KOPT-K1 (cell line): Measurements from ENCODE around the gene EHBP1.
"Not testable (repeated sequence)": the region's sequence is repeated elsewhere in the genome, so short reads cannot be mapped to it uniquely, and the experiment has no call there.

ENCODE experiments used
- H3K27ac ChIP-seq: fragments of 200-600 bp; sonication (generic); 2 replicates; pipeline ENCODE4 v1.5.1; 2016; ENCODE audit warnings: antibody characterized with exemption, mild to moderate bottlenecking, low read depth, low read length; ENCODE audit not compliant: poor library complexity, severe bottlenecking
- H3K36me3 ChIP-seq: fragments of 200-600 bp; sonication (generic); 2 replicates; pipeline ENCODE4 v1.5.1; 2017; ENCODE audit warnings: antibody characterized with exemption, mild to moderate bottlenecking, low read length, moderate library complexity; ENCODE audit not compliant: insufficient read depth
- H3K9me3 ChIP-seq: fragments of 200-600 bp; sonication (generic); 2 replicates; pipeline ENCODE4 v1.5.1; 2017; ENCODE audit warnings: antibody characterized with exemption, low read length, mild to moderate bottlenecking; ENCODE audit not compliant: insufficient read depth, poor library complexity, severe bottlenecking

The EHBP1 gene

GRCh38 chr2:63073994-63074393 lies 368.5 kb downstream of the EHBP1 start:
- Histone ChIP-seq H3K36me3 (no peaks in the 10 kb centered on the region), H3K27ac (no peak overlapping the region), H3K9me3 (no peaks in the 10 kb centered on the region)

- H3K27ac ChIP-seq = not testable (repeated sequence)
Observed at GRCh38 chr2:63074399-63074798, 368.9 kb downstream of the EHBP1 start.

GRCh38 chr2:63078852-63079606 lies 373.5 kb downstream of the EHBP1 start:
- Histone ChIP-seq H3K27ac (no peak overlapping the region), H3K9me3 (no peaks in the 10 kb centered on the region), H3K36me3 (no peaks in the 10 kb centered on the region)

More at GRCh38 chr2:63074399-63074798, 368.9 kb downstream of the EHBP1 start:
- not testable (repeated sequence) for H3K9me3 ChIP-seq, H3K36me3 ChIP-seq

GRCh38 chr2:63081404-63081803 lies 375.9 kb downstream of the EHBP1 start:
- H3K27ac ChIP-seq = no peak overlapping the region
- no peaks in the 10 kb centered on the region for H3K36me3 ChIP-seq
- H3K9me3 ChIP-seq = no peaks in the 10 kb centered on the region

GRCh38 chr2:63086687-63087086 lies 381.2 kb downstream of the EHBP1 start:
- Histone ChIP-seq H3K27ac (no peak overlapping the region), H3K36me3 (no peaks in the 10 kb centered on the region), H3K9me3 (no peaks in the 10 kb centered on the region)

DNA sequence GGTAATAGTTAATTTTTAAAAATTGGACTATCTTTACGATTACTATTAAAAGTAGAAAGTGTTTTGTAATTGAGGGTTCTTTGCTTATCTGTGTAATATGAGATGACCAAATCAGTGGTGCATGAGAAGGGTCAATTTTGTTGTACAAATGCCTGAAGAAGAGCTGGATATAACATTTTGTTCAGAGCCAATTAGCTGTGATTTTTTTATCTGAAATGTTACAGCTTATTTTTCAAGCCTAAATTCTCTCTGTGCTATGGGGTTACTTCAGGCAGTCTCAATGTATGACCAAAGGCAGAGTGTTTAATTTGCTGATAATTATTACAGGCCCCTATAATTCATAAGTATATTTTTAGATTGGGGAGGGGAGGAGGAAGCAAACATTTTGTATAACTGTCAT lies 386.9 kb downstream of the EHBP1 start:
- Histone ChIP-seq H3K36me3 (no peaks in the 10 kb centered on the region), H3K9me3 (no peaks in the 10 kb centered on the region), H3K27ac (no peak overlapping the region)

GRCh38 chr2:63092857-63093256 lies 387.3 kb downstream of the EHBP1 start:
- Histone ChIP-seq H3K27ac (no peak overlapping the region), H3K36me3 (no peaks in the 10 kb centered on the region), H3K9me3 (no peaks in the 10 kb centered on the region)

DNA sequence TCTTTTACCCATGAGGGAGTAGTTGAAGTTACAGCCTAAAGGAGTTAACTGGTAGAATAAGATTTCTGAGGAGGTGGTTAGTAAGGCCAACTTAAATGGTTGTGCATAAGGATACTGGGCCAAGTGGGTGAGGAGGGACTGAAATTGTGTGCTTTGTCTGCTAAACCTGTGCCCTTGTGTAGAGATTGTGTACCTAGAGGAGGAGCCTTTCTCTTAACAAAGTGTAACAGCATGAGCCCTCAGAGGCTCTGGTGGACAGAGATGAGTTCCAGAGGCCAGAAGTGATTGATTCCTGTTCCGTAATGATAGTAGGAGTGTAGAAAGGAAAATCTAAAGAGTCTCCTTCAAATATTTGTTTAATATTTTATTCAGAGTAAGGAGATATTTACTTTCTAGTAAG lies 388.0 kb downstream of the EHBP1 start:
- Histone ChIP-seq H3K36me3 (no peaks in the 10 kb centered on the region), H3K9me3 (no peaks in the 10 kb centered on the region), H3K27ac (no peak overlapping the region)
